Measurements from ENCODE around the gene RAP1GDS1.
"Not testable (repeated sequence)": the region's sequence is repeated elsewhere in the genome, so short reads cannot be mapped to it uniquely, and the experiment has no call there.

- TF ChIP-seq CTCF (IDR thresholded peaks at IDR 0.05; ENCODE audit: borderline replicate concordance, extremely low read depth, low read length, poor library complexity, severe bottlenecking); EZH2 (IDR thresholded peaks at IDR 0.05; ENCODE audit: borderline replicate concordance, low read depth, low read length, severe bottlenecking): not testable (repeated sequence)
These were observed 106.8 kb downstream of the RAP1GDS1 start for GRCh38 chr4:98368000-98368399.

All from DND-41 (cell line).